Pancreas (tissue), 10 donors: ENCODE measurements around the gene ABCA2. TPM values are rescaled to one million over a fixed set of nuclear protein-coding genes. Genes with fewer than 3 reads are reported as not detected.
A peak's percentile ranks its signal among the peaks of the same experiment; 100 is the strongest.

Experiments
- ATAC-seq, 4 donors: fragments of 200-7000 bp; cut with Tn5 transposase; one replicate each; pipeline versions ENCODE4 v1.8.0 to v1.9.1; 2020; ENCODE audit warnings: mild to moderate bottlenecking in 4 of 4, moderate library complexity in 4 of 4
- DNase-seq, 6 donors: peaks; one replicate each; pipeline ENCODE4 v3.0.0-alpha.2; 2020
- FAIRE-seq: peaks from 2 replicates; lab custom pipeline; 2012; peaks lifted over from hg19 to GRCh38; lab: Jason Lieb, UNC
- H3K27ac ChIP-seq, 4 donors: fragments of 200-600 bp; sonication (generic); 1 replicate in 3 of 4; 2 replicates in 1 of 4; pipeline versions ENCODE4 v1.5.0 to v1.8.0; 2020
- H3K27me3 ChIP-seq, 4 donors: fragments of 200-600 bp; one replicate each; pipeline ENCODE4 v1.8.0; 2021
- H3K36me3 ChIP-seq, 3 donors: fragments of 200-600 bp; sonication (generic) in 1 of 3; one replicate each; pipeline versions ENCODE4 v1.5.0 to v1.8.0; 2020 to 2021
- H3K4me1 ChIP-seq, 3 donors: fragments of 200-600 bp; one replicate each; pipeline ENCODE4 v1.8.0; 2021
- H3K4me3 ChIP-seq, 4 donors: fragments of 200-600 bp; sonication (generic) in 2 of 4; one replicate each; pipeline versions ENCODE4 v1.5.0 to v1.8.0; 2020 to 2021
- H3K9me3 ChIP-seq, 4 donors: fragments of 200-600 bp; one replicate each; pipeline ENCODE4 v1.8.0; 2021
- CTCF ChIP-seq, 4 donors: fragments of 200-600 bp; sonication (generic) in 3 of 4; IDR thresholded peaks; one replicate each; pipeline versions ENCODE4 v1.5.0 to v1.8.0; 2021; ENCODE audit warnings: antibody characterized with exemption in 4 of 4
- WGBS, 2 donors: extraction: QIAGEN DNeasy Blood & Tissue Kit; methylation state at CpG; one replicate each; pipeline ENCODE4 v1.1.7; 2013; 5-methylcytosine and 5-hydroxymethylcytosine counted together
- intact Hi-C, 3 donors: fragments of 100-400 bp; cut with DNase I; formaldehyde crosslinking; loops; one replicate each; pipeline versions ENCODE4 v1.11.1 to v1.14.2; 2022
- polyA plus RNA-seq, 2 donors: library from polyadenylated mRNA; stranded (reverse); fragments of 200-250 nt; gene quantifications; one replicate each; pipeline ENCODE4 v1.2.3, GENCODE V29; 2013
- total RNA-seq, 6 donors: library from RNA; stranded (reverse); fragmentation: NEBNext Ultra II Directional in 4 of 6; extraction: Animal tissue kit (Norgen Biotek cat#: 25700) in 4 of 6; gene quantifications; one replicate each; pipeline versions ENCODE4 v1.2.1 to v1.2.4, GENCODE V29; 2021 to 2023
- donor health status: healthy with polysubstance abuse.
- donor health status: DM: no; HTN: no; CAD: no; lungs with moderate emphysema.
- donor health status: DM: no; HTN: no; CAD: no.
- donor health status: control.
- donor health status: control.
- donor health status: Bipolar disorder and iron deficiency.
- donor health status: DM: yes; HTN: yes; CAD: no.
- donor health status: DM: no; HTN: no; CAD: no.
- donor health status: DM: no; HTN: no; CAD: no.
- donor health status: DM: yes; HTN: yes; CAD: no.

The ABCA2 gene
- total and polyA plus RNA-seq, 8 donors = 16.2 to 80.0 (median 27.5) TPM

- Histone ChIP-seq H3K4me1 (no peaks in the 10 kb centered on the region), H3K4me3 (no peak overlapping the region), H3K36me3 (no peaks in the 10 kb centered on the region), H3K27ac (no peak overlapping the region), H3K27me3 (no peaks in the 10 kb centered on the region), H3K9me3 (no peaks in the 10 kb centered on the region)
- FAIRE-seq (no peak), DNase-seq (peak in 1 of 6 donors; percentile 62), ATAC-seq (no peak)
- intact Hi-C loops = no loop called here
- WGBS, 2 donors = 54 to 57% methylated on average over 40 to 41 of the region's 41 CpGs
- TF ChIP-seq CTCF (IDR thresholded peaks at IDR 0.05) = no peak
Observed at GRCh38 chr9:136978865-136979544, 49.0 kb downstream of the ABCA2 start.

GRCh38 chr9:136978073-136978864, 49.8 kb downstream of the ABCA2 start:
- Histone ChIP-seq H3K4me1 (no peaks in the 10 kb centered on the region), H3K36me3 (no peaks in the 10 kb centered on the region), H3K9me3 (no peaks in the 10 kb centered on the region), H3K27me3 (no peaks in the 10 kb centered on the region), H3K4me3 (peak overlapping the region in 3 of 4 donors; percentile 8 to 41 (median 38)), H3K27ac (no peak overlapping the region)
- 3% methylated on average over 63 to 78 of the region's 78 CpGs for WGBS, 2 donors
- FAIRE-seq (no peak), DNase-seq (peak in 4 of 6 donors; percentile 34 to 75 (median 56)), ATAC-seq (peak; percentile 31 to 73 (median 55))
- TF ChIP-seq CTCF (IDR thresholded peaks at IDR 0.05) = no peak
- intact Hi-C loops = no loop called here

- intact Hi-C loops = no loop called here
- WGBS, 2 donors = 31 to 32% methylated on average over 33 of the region's 33 CpGs
- DNase-seq (no peak), ATAC-seq (peak in 2 of 4 donors; percentile 6 to 16), FAIRE-seq (no peak)
- Histone ChIP-seq H3K4me3 (peak overlapping the region in 3 of 4 donors; percentile 8 to 41 (median 38)), H3K27ac (no peak overlapping the region), H3K4me1 (no peaks in the 10 kb centered on the region), H3K9me3 (no peaks in the 10 kb centered on the region), H3K36me3 (no peaks in the 10 kb centered on the region), H3K27me3 (no peaks in the 10 kb centered on the region)
- TF ChIP-seq CTCF (IDR thresholded peaks at IDR 0.05) = no peak
Observed at GRCh38 chr9:136977649-136978072, 50.4 kb downstream of the ABCA2 start.

GRCh38 chr9:136977223-136977622, 50.8 kb downstream of the ABCA2 start, which contains the start of gene PTGDS:
Gene PTGDS, plus strand, starts transcription at chr9:136977504. Its CDS starts 75 bp downstream, at chr9:136977579.
- intact Hi-C loops = no loop called here
- peak within 1 kb of the TSS in 3 of 4 donors; percentile 8 to 41 (median 38) for H3K4me3 ChIP-seq
- DNase-seq = no peak
- H3K27ac ChIP-seq = no peak within 1 kb of the TSS
- WGBS, 2 donors = 84 to 86% methylated on average over 10 of the region's 10 CpGs
- H3K9me3 ChIP-seq = no peaks in the 10 kb centered on the region
- no peak for FAIRE-seq
- H3K27me3 ChIP-seq = no peaks in the 10 kb centered on the region
- peak in 1 of 4 donors; percentile 15 for ATAC-seq
- H3K4me1 ChIP-seq = no peaks in the 10 kb centered on the region
- no peak for TF ChIP-seq CTCF (IDR thresholded peaks at IDR 0.05)
- no peaks in the 10 kb centered on the region for H3K36me3 ChIP-seq
